Right cardiac atrium (tissue), 5 donors: Measurements from ENCODE around the gene MATN1. TPM values are rescaled to one million over a fixed set of nuclear protein-coding genes. Genes with fewer than 3 reads are reported as not detected.

Source experiments
- ATAC-seq, 2 donors: fragments of 200-7000 bp; cut with Tn5 transposase; one replicate each; pipeline versions ENCODE4 v1.8.0 to v1.9.1; 2020; ENCODE audit warnings: moderate library complexity in 2 of 2, mild to moderate bottlenecking in 1 of 2
- DNase-seq, 3 donors: peaks; one replicate each; pipeline ENCODE4 v3.0.0-alpha.2; 2020
- H3K27ac ChIP-seq: one replicate; pipeline ENCODE4 v1.5.1; 2013; ENCODE audit warnings: mild to moderate bottlenecking, low read length, control low read depth, moderate library complexity
- H3K27me3 ChIP-seq: one replicate; pipeline ENCODE4 v1.6.1; 2013; ENCODE audit not compliant: control insufficient read depth, insufficient read depth
- H3K4me1 ChIP-seq: one replicate; pipeline ENCODE4 v1.6.1; 2013; ENCODE audit warnings: low read length; ENCODE audit not compliant: control insufficient read depth, insufficient read depth
- H3K4me3 ChIP-seq: one replicate; pipeline ENCODE4 v1.5.1; 2013; ENCODE audit warnings: low read length, control low read depth
- H3K9me3 ChIP-seq: one replicate; pipeline ENCODE4 v1.6.1; 2013; ENCODE audit warnings: low read length; ENCODE audit not compliant: control insufficient read depth
- WGBS: extraction: QIAGEN DNeasy Blood & Tissue Kit; methylation state at CpG from one replicate; pipeline ENCODE4 v1.1.7; 2013; 5-methylcytosine and 5-hydroxymethylcytosine counted together
- intact Hi-C, 4 donors: fragments of 100-400 bp; cut with DNase I; formaldehyde crosslinking; loops; one replicate each; pipeline versions ENCODE4 v1.11.0 to v1.14.0; 2022 to 2023
- polyA plus RNA-seq: library from polyadenylated mRNA; stranded (reverse); fragments of 200-250 nt; gene quantifications from one replicate; pipeline ENCODE4 v1.2.3, GENCODE V29; 2013
- total RNA-seq, 4 donors: library from RNA; stranded (reverse); fragmentation: NEBNext Ultra II Directional; extraction: Animal tissue kit (Norgen Biotek cat#: 25700); gene quantifications; one replicate each; pipeline ENCODE4 v1.2.1, GENCODE V29; 2021
- donor health status: healthy with polysubstance abuse.
- donor health status: DM: no; HTN: yes; CAD: no.
- donor health status: DM: no; HTN: no; CAD: no.
- donor health status: DM: no; HTN: yes; CAD: no; lungs with severe emphysema.
- donor health status: DM: yes; HTN: yes; CAD: no.

Gene MATN1
- total and polyA plus RNA-seq, 5 donors, result 0.07 TPM; not detected in 4

DNA sequence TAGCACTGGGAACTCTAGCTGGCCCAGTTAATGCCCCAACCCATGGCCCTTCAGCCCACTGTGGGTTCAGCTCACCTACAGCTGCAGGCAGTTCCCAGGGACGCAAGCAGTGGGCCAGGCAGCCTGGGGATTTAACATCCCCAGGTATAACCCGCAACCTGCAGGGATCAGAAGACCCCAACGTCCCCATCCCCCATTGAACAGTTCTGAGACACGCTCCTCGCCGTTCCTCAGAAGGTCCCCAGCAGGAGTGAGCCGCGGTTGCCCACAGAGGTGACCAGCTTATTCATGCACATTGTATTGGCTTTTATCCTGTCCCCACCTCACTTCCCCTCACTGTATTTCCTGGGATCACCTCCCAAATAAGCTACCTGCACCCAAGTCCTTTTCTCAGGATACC lies 5.0 kb upstream of the MATN1 start:
- no peaks in the 10 kb centered on the region for H3K27me3 ChIP-seq
- H3K27ac ChIP-seq, result no peak overlapping the region
- no peaks in the 10 kb centered on the region for H3K4me1 ChIP-seq
- H3K4me3 ChIP-seq, result no peak overlapping the region
- WGBS, result 78% methylated on average over 8 of the region's 8 CpGs
- ATAC-seq (no peak), DNase-seq (peak in 1 of 3 donors; percentile 25)
- intact Hi-C loops, result loop anchor here in 3 of 4 donors (5.0 to 10.0 kb wide), 3 partner anchors 39 to 696 kb away; no protein-coding TSS in a partner anchor
- no peaks in the 10 kb centered on the region for H3K9me3 ChIP-seq

DNA sequence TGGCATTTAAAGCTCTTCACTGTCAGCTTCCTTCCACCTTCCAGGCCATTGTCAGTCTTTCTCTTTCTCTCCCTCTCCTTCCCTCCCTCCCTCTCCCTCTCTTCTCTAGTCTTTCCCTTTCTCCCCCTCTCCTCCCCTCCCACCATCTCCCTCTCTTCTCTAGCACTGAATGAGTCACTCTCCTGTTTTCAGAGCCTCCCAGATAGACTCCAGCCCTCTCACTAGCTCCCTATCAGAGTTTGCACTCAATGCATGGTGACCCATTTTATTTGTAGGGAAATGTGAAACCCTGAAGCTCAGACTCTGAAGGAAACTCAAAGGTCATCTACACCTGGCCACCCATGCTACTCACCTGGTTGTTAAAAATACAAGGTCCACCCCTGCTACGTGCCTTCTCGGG lies 4.4 kb upstream of the MATN1 start:
- intact Hi-C loops, result loop anchor here in 3 of 4 donors (5.0 to 10.0 kb wide), 3 partner anchors 39 to 697 kb away; no protein-coding TSS in a partner anchor
- no peaks in the 10 kb centered on the region for H3K9me3 ChIP-seq
- WGBS, result 94% methylated on average over 2 of the region's 2 CpGs
- DNase-seq (peak in 2 of 3 donors; percentile 12 to 30), ATAC-seq (no peak)
- no peak overlapping the region for H3K27ac ChIP-seq
- H3K27me3 ChIP-seq, result no peaks in the 10 kb centered on the region
- no peak overlapping the region for H3K4me3 ChIP-seq
- no peaks in the 10 kb centered on the region for H3K4me1 ChIP-seq

DNA sequence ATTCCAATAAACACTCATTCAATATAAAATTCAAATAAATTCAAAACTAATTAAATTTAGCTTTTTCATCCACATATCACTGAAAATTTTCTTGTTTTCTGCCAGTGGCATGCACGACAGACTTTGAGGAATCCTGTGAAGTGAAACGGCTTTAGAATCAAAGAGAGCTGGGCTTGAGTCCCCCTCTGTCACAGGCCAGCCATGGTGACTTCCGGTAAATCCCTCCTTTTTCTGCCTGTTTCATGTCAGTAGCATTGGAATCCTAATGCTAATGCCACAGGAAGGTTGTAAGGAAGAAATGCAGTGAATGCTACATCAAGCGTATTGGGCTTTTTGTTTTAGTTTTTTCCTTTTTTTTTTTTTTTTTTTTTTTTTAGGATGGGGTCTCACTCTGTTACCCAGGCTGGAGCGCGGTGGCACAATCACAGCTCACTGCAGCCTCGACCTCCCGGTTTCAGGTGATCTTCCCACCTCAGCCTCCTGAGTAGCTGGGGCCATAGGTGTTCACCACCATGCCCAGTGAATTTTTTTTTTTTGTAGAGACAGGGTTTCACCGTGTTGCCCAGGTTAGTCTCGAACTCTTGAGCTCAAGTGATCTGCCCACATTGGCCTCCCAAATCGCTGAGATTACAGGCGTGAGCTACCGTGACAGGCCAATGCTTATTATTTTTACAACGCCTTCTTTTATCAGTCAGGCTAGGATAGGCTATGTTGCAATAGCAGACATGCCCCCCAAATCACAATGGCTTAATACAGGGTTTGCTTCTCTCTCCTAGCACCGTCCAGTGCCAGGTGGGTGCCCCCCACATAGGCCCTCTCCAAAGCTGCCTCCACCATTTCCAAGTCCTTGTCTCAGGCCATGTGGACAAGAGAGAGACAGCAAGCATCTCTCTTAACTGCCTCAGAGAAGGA lies 3.6 kb upstream of the MATN1 start:
- intact Hi-C loops, result loop anchor here in 3 of 4 donors (5.0 to 10.0 kb wide), 3 partner anchors 40 to 698 kb away; no protein-coding TSS in a partner anchor
- Histone ChIP-seq H3K27ac (no peak overlapping the region), H3K4me1 (no peaks in the 10 kb centered on the region), H3K9me3 (no peaks in the 10 kb centered on the region), H3K27me3 (no peaks in the 10 kb centered on the region), H3K4me3 (no peak overlapping the region)
- 85% methylated on average over 15 of the region's 15 CpGs for WGBS
- peak in 1 of 3 donors; percentile 25 for DNase-seq
- no peak for ATAC-seq

DNA sequence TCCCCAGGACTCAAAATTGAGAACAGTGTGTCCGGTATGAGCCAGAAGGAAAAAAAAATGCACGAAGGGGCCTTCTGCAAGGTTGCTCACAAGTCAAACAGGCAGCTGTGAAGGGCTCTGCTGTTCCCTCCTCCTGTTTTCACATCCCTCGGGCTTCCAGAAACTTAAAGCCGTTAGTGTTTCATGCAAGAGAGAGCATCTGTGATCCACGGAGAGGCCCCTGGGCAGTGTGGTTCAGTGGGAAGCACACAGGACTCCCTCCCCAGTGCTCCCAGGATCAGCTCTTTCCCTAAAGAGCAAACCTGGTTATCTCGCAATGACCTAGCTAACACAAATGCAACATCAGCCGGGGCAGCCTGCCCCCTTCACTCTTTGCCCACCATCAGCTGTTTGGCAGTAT lies 2.9 kb upstream of the MATN1 start:
- Histone ChIP-seq H3K27me3 (no peaks in the 10 kb centered on the region), H3K4me1 (no peaks in the 10 kb centered on the region), H3K27ac (no peak overlapping the region), H3K4me3 (no peak overlapping the region), H3K9me3 (no peaks in the 10 kb centered on the region)
- intact Hi-C loops, result loop anchor here in 3 of 4 donors (5.0 to 10.0 kb wide), 3 partner anchors 41 to 699 kb away; no protein-coding TSS in a partner anchor
- 74% methylated on average over 7 of the region's 7 CpGs for WGBS
- DNase-seq, result peak in 2 of 3 donors; percentile 17 to 21
- no peak for ATAC-seq

DNA sequence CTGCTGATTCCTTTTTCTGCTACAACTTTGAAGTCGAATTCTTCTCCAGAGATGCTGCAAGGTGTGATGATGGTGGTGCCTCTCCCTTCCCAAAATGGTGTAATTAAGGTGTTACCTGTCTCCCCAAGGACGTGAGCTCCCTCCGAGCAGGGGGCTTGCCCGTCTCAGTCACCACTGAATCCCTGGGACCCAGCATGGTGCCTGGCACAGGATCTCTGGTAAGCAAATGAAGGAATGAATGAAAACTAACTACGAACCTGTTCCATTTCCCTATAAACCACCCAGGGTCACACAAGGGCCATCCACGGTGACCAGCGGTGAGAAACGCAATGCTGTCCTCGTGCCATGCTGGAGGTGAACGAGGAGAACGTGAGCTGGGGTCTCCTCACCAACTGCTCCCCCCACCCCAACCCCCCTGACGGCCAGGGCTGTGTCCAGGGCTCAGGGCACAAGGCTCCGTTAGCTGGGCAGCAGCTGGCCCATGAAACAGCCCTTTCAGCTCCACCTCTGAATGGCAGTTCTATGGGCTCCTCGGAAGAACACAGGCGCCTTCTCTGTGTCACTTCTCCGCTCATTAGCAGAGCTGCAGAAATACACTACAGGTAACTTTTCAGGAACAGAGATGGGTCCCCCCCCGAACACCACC lies 2.2 kb upstream of the MATN1 start:
- H3K27ac ChIP-seq, result no peak overlapping the region
- peak in 2 of 3 donors; percentile 4 to 11 for DNase-seq
- no peaks in the 10 kb centered on the region for H3K27me3 ChIP-seq
- no peak overlapping the region for H3K4me3 ChIP-seq
- intact Hi-C loops, result loop anchor here in 3 of 4 donors (5.0 to 10.0 kb wide), 3 partner anchors 42 to 699 kb away; no protein-coding TSS in a partner anchor
- no peaks in the 10 kb centered on the region for H3K9me3 ChIP-seq
- WGBS, result 89% methylated on average over 17 of the region's 17 CpGs
- ATAC-seq, result no peak
- no peaks in the 10 kb centered on the region for H3K4me1 ChIP-seq

DNA sequence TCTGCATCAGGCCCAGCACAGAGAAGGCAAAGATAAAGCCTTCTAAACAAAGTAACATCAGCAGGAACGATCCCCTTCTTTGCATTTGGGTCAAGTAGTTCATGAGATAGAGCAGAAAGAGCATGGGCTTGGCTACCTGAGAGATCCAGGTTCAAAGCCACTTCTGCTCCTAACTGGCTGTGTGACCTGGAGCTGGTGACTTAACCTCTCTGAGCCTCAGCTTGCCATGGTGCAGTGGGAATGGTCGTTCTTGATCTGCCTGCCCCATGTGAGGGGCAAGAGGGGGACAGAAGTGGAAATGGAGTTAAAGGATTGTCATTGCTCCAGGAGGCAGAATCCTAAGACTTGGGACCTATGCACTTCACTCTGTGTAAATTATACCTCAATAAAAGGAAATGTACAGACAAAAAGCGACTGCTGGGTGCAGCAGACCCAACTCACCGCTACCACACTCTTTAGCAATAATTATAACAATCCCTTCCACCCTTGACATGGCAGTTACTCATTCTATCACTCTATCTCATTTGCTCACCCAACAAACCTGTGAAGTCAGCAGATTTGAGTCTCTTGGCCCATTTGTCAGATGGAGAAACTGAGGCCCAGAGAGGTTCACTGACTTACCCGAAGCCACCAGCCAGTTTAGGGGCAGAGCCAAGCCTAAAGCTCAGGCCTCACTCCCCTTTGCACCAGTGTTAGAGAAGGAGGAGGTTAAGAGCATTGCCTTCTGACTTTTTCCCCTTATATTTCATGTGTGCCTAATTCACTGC lies 1.5 kb upstream of the MATN1 start:
- Histone ChIP-seq H3K27me3 (no peaks in the 10 kb centered on the region), H3K4me3 (no peak overlapping the region), H3K4me1 (no peaks in the 10 kb centered on the region), H3K9me3 (no peaks in the 10 kb centered on the region), H3K27ac (no peak overlapping the region)
- no peak for ATAC-seq
- 91% methylated on average over 5 of the region's 5 CpGs for WGBS
- no peak for DNase-seq
- intact Hi-C loops, result loop anchor here in 3 of 4 donors (5.0 to 10.0 kb wide), 4 partner anchors 42 to 700 kb away; no protein-coding TSS in a partner anchor

DNA sequence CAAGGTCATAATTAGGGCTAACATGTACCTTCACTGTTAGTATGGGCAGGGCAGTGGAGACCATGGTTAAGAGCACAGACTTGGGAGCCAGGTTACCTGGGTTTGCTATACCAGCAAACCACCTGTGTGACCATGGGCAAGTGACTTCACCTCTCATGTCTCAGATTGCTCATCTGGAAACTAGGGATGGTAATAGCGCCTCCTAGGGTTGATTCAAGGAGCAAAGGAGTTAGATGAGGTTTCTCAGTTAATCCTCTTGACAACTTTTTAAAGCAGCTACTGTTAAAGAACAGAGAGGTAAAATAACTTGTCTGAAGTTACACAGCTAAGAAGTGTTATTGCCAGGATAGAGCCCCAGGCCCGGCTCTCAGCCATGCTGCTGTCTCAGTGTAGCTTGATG lies 790 bp upstream of the MATN1 start:
- Histone ChIP-seq H3K4me1 (no peaks in the 10 kb centered on the region), H3K9me3 (no peaks in the 10 kb centered on the region), H3K27ac (no peak overlapping the region), H3K4me3 (no peak overlapping the region), H3K27me3 (no peaks in the 10 kb centered on the region)
- 85% methylated on average over 2 of the region's 2 CpGs for WGBS
- intact Hi-C loops, result loop anchor here in 2 of 4 donors (5.0 to 10.0 kb wide), 3 partner anchors 188 to 701 kb away; no protein-coding TSS in a partner anchor
- ATAC-seq (no peak), DNase-seq (peak in 1 of 3 donors; percentile 1)

DNA sequence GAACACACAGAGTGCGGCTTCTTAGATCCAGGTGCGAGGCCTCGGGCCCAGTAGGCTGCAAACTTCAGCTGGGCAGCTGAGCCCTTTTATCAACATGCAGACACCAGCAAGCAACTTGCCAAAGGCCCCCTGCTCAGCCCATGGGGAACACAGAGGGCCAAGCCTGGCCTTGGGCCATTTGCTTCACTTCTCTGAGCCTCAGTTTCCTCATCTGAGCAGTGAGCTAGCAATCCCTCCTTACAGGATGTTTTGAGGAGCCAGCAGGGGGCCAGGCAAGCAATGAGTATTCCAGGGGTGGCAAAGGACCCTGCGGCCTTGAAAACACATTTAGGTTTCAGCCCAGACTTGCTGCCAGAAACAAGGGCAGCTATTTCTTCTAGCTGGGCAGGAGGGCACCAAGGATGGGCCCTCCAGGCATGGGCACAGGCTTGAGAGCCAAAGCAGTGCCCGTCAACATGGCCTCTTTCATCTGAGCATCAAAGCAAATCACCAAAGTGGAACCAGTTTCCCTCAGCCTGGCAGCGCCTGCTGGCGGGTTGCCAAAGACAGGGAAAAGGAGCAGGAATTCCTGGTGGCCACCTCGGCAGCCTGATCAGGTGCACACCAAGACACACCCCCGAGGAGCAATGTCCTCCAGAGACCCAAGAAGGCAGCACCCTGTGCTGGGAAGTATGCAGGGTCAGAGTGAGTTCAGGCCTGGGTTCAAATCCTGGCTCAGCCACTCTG lies 1.4 kb downstream of the MATN1 start:
- Histone ChIP-seq H3K9me3 (no peaks in the 10 kb centered on the region), H3K27me3 (no peaks in the 10 kb centered on the region), H3K27ac (no peak overlapping the region), H3K4me1 (no peaks in the 10 kb centered on the region), H3K4me3 (no peak overlapping the region)
- ATAC-seq (no peak), DNase-seq (peak in 2 of 3 donors; percentile 58 to 66)
- 78% methylated on average over 9 of the region's 9 CpGs for WGBS
- intact Hi-C loops, result loop anchor here in 3 of 4 donors (2.0 to 10.0 kb wide), 4 partner anchors 57 to 703 kb away; no protein-coding TSS in a partner anchor

DNA sequence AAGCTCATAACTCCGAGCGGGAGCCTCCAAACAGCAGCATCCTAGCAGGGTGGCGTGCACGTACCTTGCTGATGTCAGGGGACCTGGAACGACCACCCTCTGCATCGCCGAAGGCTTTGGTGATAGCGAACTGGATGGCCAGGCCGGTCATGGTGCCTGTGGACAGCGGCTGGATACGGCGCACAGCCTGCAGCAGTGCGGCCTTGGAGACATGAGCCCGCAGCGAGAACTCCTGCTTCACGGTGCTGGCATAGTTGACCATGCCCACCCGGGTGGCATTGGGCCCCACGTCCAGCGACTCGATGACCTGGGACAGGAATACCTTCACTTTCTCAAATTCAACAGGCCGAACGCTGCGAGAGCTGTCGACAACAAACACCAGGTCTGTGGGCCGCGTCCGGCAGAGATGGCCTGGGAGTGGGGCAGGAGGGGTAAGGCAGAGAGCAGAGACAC lies 2.0 kb downstream of the MATN1 start:
- Histone ChIP-seq H3K27me3 (no peaks in the 10 kb centered on the region), H3K4me1 (no peaks in the 10 kb centered on the region), H3K4me3 (no peak overlapping the region), H3K9me3 (no peaks in the 10 kb centered on the region), H3K27ac (no peak overlapping the region)
- ATAC-seq, result no peak
- 94% methylated on average over 27 of the region's 27 CpGs for WGBS
- intact Hi-C loops, result loop anchor here in 3 of 4 donors (2.0 to 10.0 kb wide), 4 partner anchors 57 to 703 kb away; no protein-coding TSS in a partner anchor
- peak in 1 of 3 donors; percentile 48 for DNase-seq
